ENCODE measurements around the gene HP1BP3.

GRCh38 chr1:20727746-20728316 lies 59.3 kb downstream of the HP1BP3 start:
- no peak for TF ChIP-seq CTCF (IDR thresholded peaks at IDR 0.05)
- no peak for TF ChIP-seq POLR2A (IDR thresholded peaks at IDR 0.05)
